ENCODE measurements around the gene PPM1E. TPM values are rescaled to one million over a fixed set of nuclear protein-coding genes. Genes with fewer than 3 reads are reported as not detected.

Gene PPM1E
- total and polyA plus RNA-seq, 11 donors = 0.20 to 4.0 (median 0.50) TPM

- no peak overlapping the region for H3K27ac ChIP-seq
- DNase-seq (no peak), ATAC-seq (no peak)
- H3K4me1 ChIP-seq = peaks cover 0 to 5% (median 0%) of the 10 kb centered on the region in 12 donors
- no peaks in the 10 kb centered on the region for H3K9me3 ChIP-seq
- TF ChIP-seq POLR2A (IDR thresholded peaks at IDR 0.05) (no peak), CTCF (IDR thresholded peaks at IDR 0.05) (no peak)
- 89 to 96% (median 93%) methylated on average over 3 of the region's 3 CpGs for WGBS, 4 donors
- intact Hi-C loops (cut with DNase I) = no loop called here
- H3K27me3 ChIP-seq = no peaks in the 10 kb centered on the region
- no peak overlapping the region for H3K4me3 ChIP-seq
- H3K36me3 ChIP-seq = no peaks in the 10 kb centered on the region
Observed at GRCh38 chr17:58976541-58976940, 220.9 kb downstream of the PPM1E start.

GRCh38 chr17:58980706-58981481 lies 225.2 kb downstream of the PPM1E start:
- 92 to 96% (median 94%) methylated on average over 3 of the region's 3 CpGs for WGBS, 4 donors
- intact Hi-C loops (cut with DNase I) = no loop called here
- H3K4me1 ChIP-seq = peaks cover 0 to 2% (median 0%) of the 10 kb centered on the region in 12 donors

GRCh38 chr17:58982626-58983025 lies 227.0 kb downstream of the PPM1E start:
- Histone ChIP-seq H3K27ac (no peak overlapping the region), H3K9me3 (no peaks in the 10 kb centered on the region), H3K4me3 (no peak overlapping the region), H3K36me3 (no peaks in the 10 kb centered on the region), H3K4me1 (no peaks in the 10 kb centered on the region), H3K27me3 (no peaks in the 10 kb centered on the region)
- intact Hi-C loops (cut with DNase I) = no loop called here
- 90 to 94% (median 92%) methylated on average over 3 of the region's 3 CpGs for WGBS, 4 donors
- ATAC-seq (no peak), DNase-seq (no peak)
- no peak for TF ChIP-seq CTCF (IDR thresholded peaks at IDR 0.05)
- no peak for TF ChIP-seq POLR2A (IDR thresholded peaks at IDR 0.05)

More at GRCh38 chr17:58980706-58981481, 225.2 kb downstream of the PPM1E start:
- H3K4me3 ChIP-seq = no peak overlapping the region
- TF ChIP-seq POLR2A (IDR thresholded peaks at IDR 0.05) = no peak
- TF ChIP-seq CTCF (IDR thresholded peaks at IDR 0.05) = no peak
- no peaks in the 10 kb centered on the region for H3K27me3 ChIP-seq
- no peak for DNase-seq
- H3K27ac ChIP-seq = no peak overlapping the region
- no peak for ATAC-seq
- H3K36me3 ChIP-seq = no peaks in the 10 kb centered on the region
- H3K9me3 ChIP-seq = no peaks in the 10 kb centered on the region

GRCh38 chr17:58985367-58985766 lies 229.7 kb downstream of the PPM1E start:
- H3K4me3 ChIP-seq = no peak overlapping the region
- DNase-seq (no peak), ATAC-seq (no peak)
- intact Hi-C loops (cut with DNase I) = no loop called here
- H3K27ac ChIP-seq = no peak overlapping the region
- TF ChIP-seq CTCF (IDR thresholded peaks at IDR 0.05) (no peak), POLR2A (IDR thresholded peaks at IDR 0.05) (no peak)
- H3K4me1 ChIP-seq = no peaks in the 10 kb centered on the region
- H3K9me3 ChIP-seq = no peaks in the 10 kb centered on the region
- 81 to 84% (median 82%) methylated on average over 6 of the region's 6 CpGs for WGBS, 4 donors
- H3K36me3 ChIP-seq = no peaks in the 10 kb centered on the region
- no peaks in the 10 kb centered on the region for H3K27me3 ChIP-seq

All from heart left ventricle (tissue), 16 donors.